GM12891 (cell line): ENCODE data around the gene SLC35F4.

ENCODE experiments used
- POLR2A ChIP-seq: IDR thresholded peaks from 2 replicates; pipeline ENCODE4 v1.6.1; 2011; ENCODE audit warnings: low read depth, low read length, control low read depth
- POLR2AphosphoS5 ChIP-seq: IDR thresholded peaks from 2 replicates; pipeline ENCODE4 v1.6.1; 2011; ENCODE audit warnings: low read depth, low read length, control low read depth

DNA sequence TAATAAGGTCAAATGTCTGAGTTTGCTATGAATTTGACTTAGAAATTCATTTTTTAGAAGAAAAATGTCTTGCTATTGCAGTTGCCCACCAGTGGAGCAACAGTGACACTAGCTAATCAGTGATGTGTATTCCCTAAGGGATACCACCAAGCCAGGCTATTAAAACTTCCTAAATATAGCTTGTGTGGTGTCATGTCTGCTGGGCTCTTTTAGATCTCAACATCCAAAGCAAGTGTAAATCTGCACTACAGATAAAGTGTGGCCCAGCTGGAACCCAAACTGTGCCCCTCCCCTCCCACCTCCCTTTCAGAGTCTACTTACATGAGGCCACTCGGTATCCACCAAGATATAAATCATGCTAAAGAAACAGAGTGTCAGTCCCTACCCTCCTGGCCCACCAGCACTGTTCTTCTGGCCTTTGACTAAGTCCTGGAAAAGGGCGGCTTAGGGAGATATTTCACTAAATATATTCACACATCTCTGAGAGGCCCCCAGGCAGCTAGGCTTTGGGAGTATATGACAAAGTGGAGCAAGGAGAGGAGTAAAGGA, 53.8 kb downstream of the SLC35F4 start:
- TF ChIP-seq POLR2AphosphoS5 (no peak), POLR2A (no peak)
